IPS-11a (cell line): Measurements from ENCODE around the gene BUD23.
"Not testable (repeated sequence)": the region's sequence is repeated elsewhere in the genome, so short reads cannot be mapped to it uniquely, and the experiment has no call there.

Experiments
- H3K4me3 ChIP-seq: one replicate; pipeline ENCODE4 v1.5.1; 2013; ENCODE audit warnings: low read depth, low read length, control low read depth

BUD23 gene

GRCh38 chr7:73699370-73700068 is 16.1 kb downstream of the BUD23 start:
- no peak overlapping the region for H3K4me3 ChIP-seq

- no peak overlapping the region for H3K4me3 ChIP-seq
Measured at GRCh38 chr7:73700069-73700423, 16.6 kb downstream of the BUD23 start.

- H3K4me3 ChIP-seq = no peak overlapping the region
Measured at GRCh38 chr7:73700581-73701134, 17.3 kb downstream of the BUD23 start.

- no peak overlapping the region for H3K4me3 ChIP-seq
Measured at GRCh38 chr7:73701357-73701995, 18.1 kb downstream of the BUD23 start.

- H3K4me3 ChIP-seq = no peak overlapping the region
Measured at GRCh38 chr7:73702226-73702625, 18.8 kb downstream of the BUD23 start.

GRCh38 chr7:73702665-73703064 is 19.3 kb downstream of the BUD23 start:
- no peak overlapping the region for H3K4me3 ChIP-seq

- H3K4me3 ChIP-seq = peak overlapping the region; percentile 5
Measured at GRCh38 chr7:73703225-73703624, 19.8 kb downstream of the BUD23 start.

- H3K4me3 ChIP-seq = peak overlapping the region; percentile 5
Measured at GRCh38 chr7:73703757-73704639, 20.6 kb downstream of the BUD23 start.

GRCh38 chr7:73704640-73705550 is 21.5 kb downstream of the BUD23 start:
- H3K4me3 ChIP-seq = no peak overlapping the region

- H3K4me3 ChIP-seq = no peak overlapping the region
Measured at GRCh38 chr7:73705551-73705920, 22.1 kb downstream of the BUD23 start.

GRCh38 chr7:73706126-73707044 is 23.0 kb downstream of the BUD23 start:
- H3K4me3 ChIP-seq = no peak overlapping the region

- no peak overlapping the region for H3K4me3 ChIP-seq
Measured at GRCh38 chr7:73707045-73707631, 23.7 kb downstream of the BUD23 start.

GRCh38 chr7:73708961-73709549 is 25.7 kb downstream of the BUD23 start:
- no peak overlapping the region for H3K4me3 ChIP-seq

- H3K4me3 ChIP-seq = no peak overlapping the region
Measured at GRCh38 chr7:73712773-73713172, 29.4 kb downstream of the BUD23 start.

GRCh38 chr7:73713319-73713718 is 29.9 kb downstream of the BUD23 start:
- H3K4me3 ChIP-seq = not testable (repeated sequence)

GRCh38 chr7:73715648-73716317 is 32.4 kb downstream of the BUD23 start:
- no peak overlapping the region for H3K4me3 ChIP-seq

GRCh38 chr7:73716318-73716890 is 33.0 kb downstream of the BUD23 start:
- no peak overlapping the region for H3K4me3 ChIP-seq
